PC-3 (cell line): ENCODE results near the gene PAK3. TPM values are rescaled to one million over a fixed set of nuclear protein-coding genes. Genes with fewer than 3 reads are reported as not detected.

Experiments
- ATAC-seq: fragments of 200-7000 bp; cut with Tn5 transposase; 2 replicates; pipeline ENCODE4 v1.9.1; 2020; ENCODE audit warnings: mild to moderate bottlenecking, moderate library complexity
- BruUV-seq: library from RNA; stranded (reverse); fragments of 400-500 nt; replicated peaks from 2 replicates; lab custom pipeline; 2021; lab: Mats Ljungman, UMichigan
- CTCF ChIA-PET: fragments of 300-600 bp; sonication (Branson Sonifier 250); formaldehyde crosslinking; loops from one replicate; lab custom pipeline; 2022; ENCODE audit warnings: antibody characterized with exemption; lab: Charles Lee
- POLR2A ChIA-PET: fragments of 300-600 bp; sonication (Branson Sonifier 250); formaldehyde crosslinking; loops from one replicate; lab custom pipeline; 2022; ENCODE audit warnings: antibody characterized with exemption; ENCODE audit not compliant: unreplicated experiment; lab: Charles Lee
- DNase-seq: peaks from one replicate; pipeline ENCODE4 v3.0.0-alpha.2; 2015
- H2AFZ ChIP-seq: fragments of 300-600 bp; sonication (generic); 2 replicates; pipeline ENCODE4 v1.6.0; 2016; ENCODE audit warnings: antibody characterized with exemption, low read length
- H3F3A ChIP-seq: fragments of 300-600 bp; sonication (generic); one replicate; pipeline ENCODE4 v1.6.0; 2017; ENCODE audit warnings: antibody characterized with exemption, low read length, control low read depth, mild to moderate bottlenecking; ENCODE audit not compliant: unreplicated experiment
- H3K27ac ChIP-seq: fragments of 300-600 bp; sonication (generic); 2 replicates; pipeline ENCODE4 v1.5.1; 2016; ENCODE audit warnings: mild to moderate bottlenecking, low read length
- H3K27me3 ChIP-seq: fragments of 300-600 bp; sonication (generic); 2 replicates; pipeline ENCODE4 v1.6.1; 2016; ENCODE audit warnings: low read length, mixed read lengths
- H3K36me3 ChIP-seq: fragments of 300-600 bp; sonication (generic); 2 replicates; pipeline ENCODE4 v1.6.1; 2016; ENCODE audit warnings: low read depth, mixed run types, low read length, mixed read lengths
- H3K4me1 ChIP-seq: fragments of 300-600 bp; sonication (generic); 2 replicates; pipeline ENCODE4 v1.5.1; 2016; ENCODE audit warnings: low read length; ENCODE audit not compliant: insufficient read depth
- H3K4me2 ChIP-seq: fragments of 300-600 bp; sonication (generic); 2 replicates; pipeline ENCODE4 v1.6.0; 2016; ENCODE audit warnings: low read length
- H3K4me3 ChIP-seq: fragments of 300-600 bp; sonication (generic); 2 replicates; pipeline ENCODE4 v1.5.1; 2016; ENCODE audit warnings: mild to moderate bottlenecking, low read length, mixed read lengths
- H3K79me2 ChIP-seq: fragments of 300-600 bp; sonication (generic); 2 replicates; pipeline ENCODE4 v1.6.1; 2017; ENCODE audit warnings: low read length, mixed read lengths
- H3K9ac ChIP-seq: fragments of 300-600 bp; sonication (generic); 2 replicates; pipeline ENCODE4 v1.6.0; 2016; ENCODE audit warnings: mild to moderate bottlenecking, low read length
- H3K9me2 ChIP-seq: fragments of 300-600 bp; sonication (generic); replicated peaks from 2 replicates; pipeline ENCODE4 v1.6.1; 2016; ENCODE audit warnings: mixed run types, low read length, mixed read lengths
- H3K9me3 ChIP-seq: fragments of 300-600 bp; sonication (generic); 2 replicates; pipeline ENCODE4 v1.6.1; 2016; ENCODE audit warnings: low read length, mixed read lengths
- H4K20me1 ChIP-seq: fragments of 300-600 bp; sonication (generic); 2 replicates; pipeline ENCODE4 v1.6.1; 2016; ENCODE audit warnings: low read length, mixed read lengths
- CTCF ChIP-seq: fragments of 300-600 bp; sonication (generic); conservative IDR thresholded peaks from 2 replicates; pipeline ENCODE4 v1.5.1; 2017; ENCODE audit warnings: antibody characterized with exemption, low read depth, mild to moderate bottlenecking, low read length
- EZH2 ChIP-seq: fragments of 300-600 bp; sonication (generic); IDR thresholded peaks from one replicate; pipeline ENCODE4 v1.6.1; 2017; ENCODE audit warnings: antibody characterized with exemption, mild to moderate bottlenecking, low read length; ENCODE audit not compliant: unreplicated experiment
- EZH2phosphoT487 ChIP-seq: fragments of 300-600 bp; sonication (generic); IDR thresholded peaks from 2 replicates; pipeline ENCODE4 v1.6.1; 2018; ENCODE audit warnings: mild to moderate bottlenecking, antibody characterized with exemption, low read length, borderline replicate concordance
- intact Hi-C: fragments of 100-400 bp; cut with micrococcal nuclease; formaldehyde crosslinking; loops from 2 replicates; pipeline ENCODE4 v1.9.0; 2023
- total RNA-seq: library from RNA; depleted of rRNA; stranded (reverse); fragments of >200 nt; gene quantifications from 2 replicates; pipeline ENCODE4 v1.2.3, GENCODE V29; 2014

The PAK3 gene
- total RNA-seq, 1 experiment from 2014 or later: 2.0 TPM

DNA sequence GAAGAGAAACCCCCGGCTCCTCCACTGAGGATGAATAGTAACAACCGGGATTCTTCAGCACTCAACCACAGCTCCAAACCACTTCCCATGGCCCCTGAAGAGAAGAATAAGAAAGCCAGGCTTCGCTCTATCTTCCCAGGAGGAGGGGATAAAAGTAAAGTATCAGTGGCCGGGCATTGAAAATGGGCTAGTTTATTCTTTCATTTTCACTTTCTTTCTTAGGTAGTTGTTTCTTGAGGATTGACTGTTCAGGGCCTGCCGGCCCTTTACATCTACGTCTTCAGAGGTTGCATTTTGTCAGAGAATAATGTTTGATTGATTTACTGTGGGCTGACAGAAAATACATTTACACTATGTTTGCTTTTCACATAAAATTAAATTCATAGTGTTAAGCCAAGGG lies 27.1 kb downstream of the PAK3 start:
- Histone ChIP-seq H3K4me3 (no peak overlapping the region), H2AFZ (no peak overlapping the region), H3F3A (no peaks in the 10 kb centered on the region), H3K4me1 (no peaks in the 10 kb centered on the region), H4K20me1 (no peaks in the 10 kb centered on the region), H3K79me2 (no peaks in the 10 kb centered on the region), H3K9me3 (no peaks in the 10 kb centered on the region), H3K36me3 (no peaks in the 10 kb centered on the region), H3K4me2 (no peak overlapping the region), H3K9me2 (no peaks in the 10 kb centered on the region), H3K9ac (no peak overlapping the region), H3K27ac (no peak overlapping the region), H3K27me3 (no peaks in the 10 kb centered on the region)
- POLR2A ChIA-PET: no interaction called here
- CTCF ChIA-PET: no interaction called here
- TF ChIP-seq EZH2phosphoT487 (no peak), EZH2 (no peak), CTCF (no peak)
- DNase-seq (no peak), ATAC-seq (no peak)
- no TSS peak for BruUV-seq
- intact Hi-C loops: no loop called here

GRCh38 chrX:111123606-111124179 lies 27.7 kb downstream of the PAK3 start:
- Histone ChIP-seq H3K79me2 (no peaks in the 10 kb centered on the region), H2AFZ (no peak overlapping the region), H3K27me3 (no peaks in the 10 kb centered on the region), H4K20me1 (no peaks in the 10 kb centered on the region), H3K9me2 (no peaks in the 10 kb centered on the region), H3F3A (no peaks in the 10 kb centered on the region), H3K27ac (no peak overlapping the region), H3K4me2 (no peak overlapping the region), H3K9ac (no peak overlapping the region), H3K36me3 (no peaks in the 10 kb centered on the region), H3K9me3 (no peaks in the 10 kb centered on the region), H3K4me1 (no peaks in the 10 kb centered on the region), H3K4me3 (no peak overlapping the region)
- ATAC-seq (no peak), DNase-seq (no peak)
- TF ChIP-seq EZH2phosphoT487 (no peak), EZH2 (no peak), CTCF (no peak)
- POLR2A ChIA-PET: no interaction called here
- CTCF ChIA-PET: no interaction called here
- intact Hi-C loops: no loop called here
- BruUV-seq: no TSS peak

DNA sequence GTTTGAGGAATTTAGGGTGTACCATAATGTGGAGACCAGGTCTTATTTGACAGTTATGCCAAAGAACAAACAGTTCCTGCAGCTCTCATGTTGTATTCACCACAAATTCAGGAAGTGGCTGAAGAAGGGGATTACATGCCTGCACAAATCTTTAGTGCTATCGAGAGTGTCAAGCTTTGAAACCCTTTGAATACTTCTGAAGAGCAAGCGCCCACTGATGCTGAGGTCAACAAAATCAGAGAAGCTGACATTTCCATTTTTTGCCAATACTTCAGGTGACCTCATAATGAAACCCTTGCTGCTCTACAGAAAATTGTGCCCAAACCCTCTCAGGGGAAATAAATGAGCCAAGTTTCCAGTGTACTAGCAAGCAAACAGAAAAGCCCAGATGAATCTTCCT lies 28.4 kb downstream of the PAK3 start:
- DNase-seq: no peak
- Histone ChIP-seq H3K4me1 (no peaks in the 10 kb centered on the region), H3K36me3 (no peaks in the 10 kb centered on the region), H3K4me2 (no peak overlapping the region), H2AFZ (no peak overlapping the region), H3K9ac (no peak overlapping the region), H3K9me3 (no peaks in the 10 kb centered on the region), H4K20me1 (no peaks in the 10 kb centered on the region), H3K27ac (no peak overlapping the region), H3K79me2 (no peaks in the 10 kb centered on the region), H3K27me3 (no peaks in the 10 kb centered on the region), H3K9me2 (no peaks in the 10 kb centered on the region), H3F3A (no peaks in the 10 kb centered on the region), H3K4me3 (no peak overlapping the region)
- POLR2A ChIA-PET: no interaction called here
- TF ChIP-seq EZH2phosphoT487: no peak
- no peak for TF ChIP-seq CTCF
- TF ChIP-seq EZH2: no peak
- CTCF ChIA-PET: no interaction called here
- intact Hi-C loops: no loop called here
- ATAC-seq: no peak
- no TSS peak for BruUV-seq
